H1 (cell line): ENCODE results near the gene NBAS. TPM values are rescaled to one million over a fixed set of nuclear protein-coding genes. Genes with fewer than 3 reads are reported as not detected.

Experiments used
- CTCF ChIA-PET: fragments of 300-600 bp; sonication (Branson Sonifier 250); formaldehyde crosslinking; loops from one replicate; lab custom pipeline; 2021; ENCODE audit not compliant: partially characterized antibody; lab: Charles Lee
- POLR2A ChIA-PET: fragments of 300-600 bp; sonication (Branson Sonifier 250); formaldehyde crosslinking; loops from one replicate; lab custom pipeline; 2021; ENCODE audit warnings: inconsistent platforms; ENCODE audit not compliant: partially characterized antibody; lab: Charles Lee
- DNase-seq, 2 experiments: peaks; one replicate each; pipeline versions ENCODE4 v3.0.0 to v3.0.0-alpha.2; 2010 to 2022; ENCODE audit warnings: low spot score in 2 of 2, low read depth in 1 of 2, mixed read lengths in 1 of 2
- FAIRE-seq: peaks from 2 replicates; lab custom pipeline; 2011; peaks lifted over from hg19 to GRCh38; lab: Jason Lieb, UNC
- H2AFZ ChIP-seq: 2 replicates; pipeline ENCODE4 v1.8.1; 2012; ENCODE audit warnings: low read length, inconsistent platforms
- H2AK5ac ChIP-seq: 2 replicates; pipeline ENCODE4 v1.6.1; 2013; ENCODE audit warnings: low read depth, low read length
- H2BK120ac ChIP-seq: replicated peaks from 2 replicates; pipeline ENCODE3; 2013; ENCODE audit warnings: low read depth, low read length, inconsistent platforms
- H2BK12ac ChIP-seq: 2 replicates; pipeline ENCODE4 v1.6.1; 2013; ENCODE audit warnings: low read depth, low read length
- H2BK15ac ChIP-seq: 2 replicates; pipeline ENCODE4 v1.6.1; 2013; ENCODE audit warnings: low read length
- H2BK20ac ChIP-seq: 2 replicates; pipeline ENCODE4 v1.6.1; 2013; ENCODE audit warnings: low read length
- H2BK5ac ChIP-seq: 2 replicates; pipeline ENCODE4 v1.6.1; 2013; ENCODE audit warnings: low read depth, low read length
- H3K14ac ChIP-seq: 2 replicates; pipeline ENCODE4 v1.6.1; 2013; ENCODE audit warnings: inconsistent platforms; ENCODE audit not compliant: insufficient read length
- H3K18ac ChIP-seq: 2 replicates; pipeline ENCODE4 v1.6.1; 2013; ENCODE audit warnings: low read length; ENCODE audit errors: extremely low read depth
- H3K23ac ChIP-seq: 2 replicates; pipeline ENCODE4 v1.6.1; 2013; ENCODE audit warnings: inconsistent platforms; ENCODE audit not compliant: insufficient read length
- H3K23me2 ChIP-seq: 2 replicates; pipeline ENCODE4 v1.6.1; 2013; ENCODE audit warnings: low read depth, low read length
- H3K27ac ChIP-seq: 2 replicates; pipeline ENCODE4 v1.6.1; 2011; ENCODE audit warnings: low read depth, low read length, inconsistent platforms
- H3K27me3 ChIP-seq, 4 experiments: replicated peaks in 1 of 4; 1 replicate in 1 of 4; 2 replicates in 3 of 4; pipeline versions ENCODE4 v1.6.1 to v1.8.1; 2011 to 2013; ENCODE audit warnings: low read length in 3 of 4, mild to moderate bottlenecking in 3 of 4, inconsistent platforms in 2 of 4, mixed read lengths in 2 of 4, moderate library complexity in 1 of 4; ENCODE audit not compliant: control insufficient read depth in 3 of 4, insufficient read depth in 3 of 4; ENCODE audit errors: extremely low read depth in 1 of 4
- H3K36me3 ChIP-seq, 4 experiments: 2 replicates each; pipeline versions ENCODE4 v1.6.1 to v1.8.1; 2011 to 2013; ENCODE audit warnings: mild to moderate bottlenecking in 4 of 4, low read length in 3 of 4, moderate library complexity in 2 of 4, control low read depth in 1 of 4, inconsistent platforms in 1 of 4; ENCODE audit not compliant: insufficient read depth in 4 of 4, control insufficient read depth in 2 of 4
- H3K4ac ChIP-seq: replicated peaks from 2 replicates; pipeline ENCODE3; 2013; ENCODE audit warnings: low read length, low read depth, mixed read lengths, inconsistent platforms; ENCODE audit not compliant: insufficient read length
- H3K4me1 ChIP-seq, 4 experiments: replicated peaks in 1 of 4; 1 replicate in 1 of 4; 2 replicates in 3 of 4; pipeline versions ENCODE4 v1.6.1 to v1.8.1; 2011 to 2013; ENCODE audit warnings: low read length in 3 of 4, inconsistent platforms in 2 of 4, mixed read lengths in 1 of 4; ENCODE audit not compliant: insufficient read depth in 4 of 4, control insufficient read depth in 3 of 4
- H3K4me2 ChIP-seq, 2 experiments: 2 replicates each; pipeline versions ENCODE4 v1.6.1 to v1.8.1; 2011 to 2013; ENCODE audit warnings: low read depth in 2 of 2, low read length in 2 of 2, control low read depth in 1 of 2, inconsistent platforms in 1 of 2, mild to moderate bottlenecking in 1 of 2; ENCODE audit not compliant: insufficient read depth in 1 of 2
- H3K4me3 ChIP-seq, 4 experiments: fragments of 200-600, 300-600 bp in 1 of 4; sonication (generic), shearing (Covaris generic), sonication (Bioruptor Twin) in 1 of 4; 2 replicates each; pipeline versions ENCODE4 v1.5.1 to v1.8.1; 2011 to 2016; ENCODE audit warnings: low read length in 4 of 4, low read depth in 3 of 4, control low read depth in 2 of 4, inconsistent platforms in 2 of 4, mild to moderate bottlenecking in 2 of 4, mixed read lengths in 1 of 4, moderate library complexity in 1 of 4; ENCODE audit not compliant: insufficient read depth in 2 of 4; ENCODE audit errors: extremely low read depth in 1 of 4
- H3K56ac ChIP-seq: replicated peaks from 2 replicates; pipeline ENCODE3; 2013; ENCODE audit warnings: low read depth, mild to moderate bottlenecking, mixed read lengths, low read length, inconsistent platforms; ENCODE audit not compliant: insufficient read length
- H3K79me1 ChIP-seq: 2 replicates; pipeline ENCODE4 v1.6.1; 2013; ENCODE audit warnings: low read depth, low read length, control low read depth
- H3K79me2 ChIP-seq, 2 experiments: 2 replicates each; pipeline versions ENCODE4 v1.6.1 to v1.8.1; 2012 to 2013; ENCODE audit warnings: low read length in 2 of 2, mild to moderate bottlenecking in 2 of 2, inconsistent platforms in 1 of 2; ENCODE audit not compliant: insufficient read depth in 2 of 2, control insufficient read depth in 1 of 2
- H3K9ac ChIP-seq, 4 experiments: replicated peaks in 1 of 4; 1 replicate in 1 of 4; 2 replicates in 3 of 4; pipeline versions ENCODE4 v1.6.1 to v1.8.1; 2011 to 2013; ENCODE audit warnings: low read depth in 3 of 4, low read length in 3 of 4, control low read depth in 2 of 4, mild to moderate bottlenecking in 2 of 4, moderate library complexity in 2 of 4, inconsistent platforms in 1 of 4; ENCODE audit errors: extremely low read depth in 1 of 4
- H3K9me3 ChIP-seq, 2 experiments: 2 replicates each; pipeline versions ENCODE4 v1.6.1 to v1.8.1; 2012 to 2013; ENCODE audit warnings: mild to moderate bottlenecking in 2 of 2, moderate library complexity in 2 of 2, control low read depth in 1 of 2, inconsistent platforms in 1 of 2, low read depth in 1 of 2, low read length in 1 of 2, mixed read lengths in 1 of 2; ENCODE audit not compliant: insufficient read depth in 2 of 2
- H4K20me1 ChIP-seq, 2 experiments: replicated peaks in 1 of 2; 2 replicates each; pipeline versions ENCODE3 to v1.8.1; 2011 to 2013; ENCODE audit warnings: inconsistent platforms in 2 of 2, low read length in 2 of 2, mild to moderate bottlenecking in 1 of 2; ENCODE audit not compliant: insufficient read depth in 2 of 2, control insufficient read depth in 1 of 2
- H4K5ac ChIP-seq: 2 replicates; pipeline ENCODE4 v1.6.1; 2013; ENCODE audit warnings: low read length, low read depth, mixed read lengths, inconsistent platforms; ENCODE audit not compliant: insufficient read length
- H4K8ac ChIP-seq: 2 replicates; pipeline ENCODE4 v1.8.0; 2013; ENCODE audit warnings: mild to moderate bottlenecking, moderate library complexity, low read length, inconsistent platforms; ENCODE audit not compliant: insufficient read depth; ENCODE audit errors: extremely low read depth
- H4K91ac ChIP-seq: replicated peaks from 2 replicates; pipeline ENCODE3; 2013; ENCODE audit warnings: low read length, mixed read lengths, inconsistent platforms; ENCODE audit not compliant: insufficient read length
- CHD2 ChIP-seq: IDR thresholded peaks from 2 replicates; pipeline ENCODE4 v1.6.1; 2012; ENCODE audit warnings: low read length, improper control_type of control experiment
- E2F6 ChIP-seq: IDR thresholded peaks from 2 replicates; pipeline ENCODE4 v1.6.1; 2012; ENCODE audit warnings: inconsistent platforms
- KDM1A ChIP-seq: fragments of 200-600, 300-600 bp; sonication (generic); IDR thresholded peaks from 2 replicates; pipeline ENCODE4 v1.7.1; 2016; ENCODE audit warnings: mild to moderate bottlenecking, low read length, borderline replicate concordance
- POLR2AphosphoS5 ChIP-seq: IDR thresholded peaks from 2 replicates; pipeline ENCODE4 v1.6.1; 2011; ENCODE audit warnings: low read depth, low read length
- RFX5 ChIP-seq: IDR thresholded peaks from 2 replicates; pipeline ENCODE4 v1.6.1; 2011; ENCODE audit warnings: low read depth, low read length, improper control_type of control experiment, borderline replicate concordance
- SIRT6 ChIP-seq: IDR thresholded peaks from one replicate; pipeline ENCODE4 v1.7.1; 2012; ENCODE audit warnings: low read length, inconsistent platforms
- SIX5 ChIP-seq: IDR thresholded peaks from 2 replicates; pipeline ENCODE4 v1.6.1; 2011; ENCODE audit warnings: mild to moderate bottlenecking, low read depth, low read length
- SP2 ChIP-seq: IDR thresholded peaks from 2 replicates; pipeline ENCODE4 v1.6.1; 2012; ENCODE audit warnings: mild to moderate bottlenecking, low read length, inconsistent platforms
- TBP ChIP-seq: IDR thresholded peaks from 2 replicates; pipeline ENCODE4 v1.6.1; 2011; ENCODE audit warnings: low read depth, low read length, improper control_type of control experiment
- YY1 ChIP-seq: IDR thresholded peaks from 2 replicates; pipeline ENCODE4 v1.6.1; 2011; ENCODE audit warnings: low read depth, mild to moderate bottlenecking, low read length
- polyA plus RNA-seq, 7 experiments: library from polyadenylated mRNA; depleted of rRNA in 3 of 7; stranded (reverse) in 5 of 7; unstranded in 2 of 7; fragments of >200 nt in 5 of 7; fragments of 200-250 nt in 2 of 7; gene quantifications; 1 replicate in 5 of 7; 2 replicates in 1 of 7; 4 replicates in 1 of 7; pipeline versions ENCODE4 v1.2.1 to v1.2.3, GENCODE V29; 2011 to 2013; ENCODE audit warnings: missing spikeins in 2 of 7, mixed read lengths in 2 of 7
- total RNA-seq: library from RNA; stranded (reverse); fragmentation: NEBNext Ultra II Directional; extraction: Animal tissue kit (Norgen Biotek cat#: 25700); gene quantifications from 2 replicates; pipeline ENCODE4 v1.2.1, GENCODE V29; 2021

The NBAS gene
- total and polyA plus RNA-seq, 2 of the 8 experiments (the other 6 are each of a cell fraction or from before 2014, with no cell fraction given): 19.6 to 34.8 TPM

- ChIA-PET POLR2A (no interaction called here), CTCF (interaction anchor here (0.6 to 1.2 kb wide), 2 partner anchors 44 to 149 kb away, joined by 3 to 5 read pairs; no protein-coding TSS in a partner anchor)
- Histone ChIP-seq H3K4me1 (0 out of 7 replicates have a peak, but pooled peaks cover 0 to 2% (median 0%) of the 10 kb centered on the region in 4 experiments), H3K36me3 (no peaks in the 10 kb centered on the region), H3K27me3 (no peaks in the 10 kb centered on the region), H3K79me2 (no peaks in the 10 kb centered on the region), H2AFZ (no peak overlapping the region), H3K14ac (no peak overlapping the region), H3K4me3 (no peak overlapping the region), H3K9me3 (no peaks in the 10 kb centered on the region), H3K18ac (no peak overlapping the region), H4K20me1 (no peaks in the 10 kb centered on the region), H3K9ac (no peak overlapping the region), H3K23me2 (no peaks in the 10 kb centered on the region), H2BK5ac (no peak overlapping the region), H2AK5ac (no peak overlapping the region), H2BK12ac (no peak overlapping the region), H2BK15ac (no peak overlapping the region)
- no peak for DNase-seq
- no peak for TF ChIP-seq E2F6
- TF ChIP-seq YY1: no peak
- TF ChIP-seq SIX5: no peak
- TF ChIP-seq TBP: no peak
- no peak for TF ChIP-seq POLR2AphosphoS5
- no peak for TF ChIP-seq SIRT6
- no peak for TF ChIP-seq RFX5
- TF ChIP-seq CHD2: no peak
- no peak for TF ChIP-seq KDM1A
- no peak for TF ChIP-seq SP2
- TF ChIP-seq, all 59 proteins: peak for 0
- H3K79me1 ChIP-seq: no peaks in the 10 kb centered on the region
- no peak overlapping the region for H3K27ac ChIP-seq
- H4K91ac ChIP-seq: no peak overlapping the region
- no peak overlapping the region for H3K56ac ChIP-seq
- no peak overlapping the region for H3K4me2 ChIP-seq
- no peak overlapping the region for H3K23ac ChIP-seq
- no peak overlapping the region for H2BK120ac ChIP-seq
- no peak overlapping the region for H3K4ac ChIP-seq
- FAIRE-seq: no peak
- no peak overlapping the region for H4K5ac ChIP-seq
- H4K8ac ChIP-seq: no peak overlapping the region
- no peak overlapping the region for H2BK20ac ChIP-seq
Observed at GRCh38 chr2:15427987-15428386, 133.1 kb downstream of the NBAS start.
